ENCODE data around the gene DUS3L.

DUS3L gene

DNA sequence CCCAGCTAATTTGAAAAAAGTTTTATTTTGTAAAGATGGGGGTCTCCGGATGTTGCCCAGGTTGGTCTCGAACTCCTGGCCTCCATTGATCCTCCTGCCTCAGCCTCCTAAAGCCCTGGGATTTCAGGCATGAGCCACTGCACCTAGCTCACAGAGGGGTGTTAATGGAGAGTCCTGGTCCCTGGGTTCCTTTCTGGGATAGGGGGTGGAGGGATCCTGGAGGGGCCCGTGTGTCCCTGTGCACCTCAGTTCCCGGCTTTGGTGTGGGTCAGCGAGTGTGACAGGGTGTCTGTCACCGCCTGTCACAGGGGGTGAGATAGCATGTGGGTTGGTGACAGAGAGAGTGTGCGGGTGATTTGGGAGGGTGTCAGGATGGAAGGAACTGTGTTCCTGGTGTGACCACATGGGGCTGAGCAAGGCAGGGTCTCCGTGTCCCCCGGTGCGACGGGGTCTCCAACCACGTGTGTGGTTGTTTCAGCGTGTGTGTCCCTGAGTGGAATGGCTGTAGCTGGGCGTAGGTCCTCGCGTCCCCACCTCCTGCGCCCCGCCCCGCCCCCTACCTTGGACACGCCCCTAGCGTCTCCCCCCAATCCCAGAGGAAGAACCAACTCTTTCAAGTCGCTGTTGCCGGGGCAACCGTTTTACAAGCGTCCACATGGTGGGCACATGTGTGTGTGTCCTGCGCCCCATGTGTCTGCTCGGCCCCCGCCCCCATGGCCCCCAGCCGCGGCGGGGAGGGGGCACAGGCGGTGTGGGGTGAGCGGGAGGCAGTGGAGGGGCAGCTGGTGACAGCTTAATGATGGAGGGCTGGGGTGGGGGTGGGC, 11.0 kb upstream of the DUS3L start:
- ChIA-PET POLR2A (interaction anchor here (2.0 kb wide), 1 partner anchor 26 kb away, joined by 7 read pairs; no protein-coding TSS in a partner anchor), CTCF (interaction anchor here (2.6 kb wide), 1 partner anchor 220 kb away, joined by 48 read pairs; no protein-coding TSS in a partner anchor)
- TF ChIP-seq, protein P1, sequence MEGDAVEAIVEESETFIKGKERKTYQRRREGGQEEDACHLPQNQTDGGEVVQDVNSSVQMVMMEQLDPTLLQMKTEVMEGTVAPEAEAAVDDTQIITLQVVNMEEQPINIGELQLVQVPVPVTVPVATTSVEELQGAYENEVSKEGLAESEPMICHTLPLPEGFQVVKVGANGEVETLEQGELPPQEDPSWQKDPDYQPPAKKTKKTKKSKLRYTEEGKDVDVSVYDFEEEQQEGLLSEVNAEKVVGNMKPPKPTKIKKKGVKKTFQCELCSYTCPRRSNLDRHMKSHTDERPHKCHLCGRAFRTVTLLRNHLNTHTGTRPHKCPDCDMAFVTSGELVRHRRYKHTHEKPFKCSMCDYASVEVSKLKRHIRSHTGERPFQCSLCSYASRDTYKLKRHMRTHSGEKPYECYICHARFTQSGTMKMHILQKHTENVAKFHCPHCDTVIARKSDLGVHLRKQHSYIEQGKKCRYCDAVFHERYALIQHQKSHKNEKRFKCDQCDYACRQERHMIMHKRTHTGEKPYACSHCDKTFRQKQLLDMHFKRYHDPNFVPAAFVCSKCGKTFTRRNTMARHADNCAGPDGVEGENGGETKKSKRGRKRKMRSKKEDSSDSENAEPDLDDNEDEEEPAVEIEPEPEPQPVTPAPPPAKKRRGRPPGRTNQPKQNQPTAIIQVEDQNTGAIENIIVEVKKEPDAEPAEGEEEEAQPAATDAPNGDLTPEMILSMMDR (IDR thresholded peaks at IDR 0.05; ENCODE audit: control extremely low read depth, extremely low read depth, low read depth, missing control alignments) = no peak
- DNase-seq (ENCODE audit: extremely low spot score) = no peak

DNA sequence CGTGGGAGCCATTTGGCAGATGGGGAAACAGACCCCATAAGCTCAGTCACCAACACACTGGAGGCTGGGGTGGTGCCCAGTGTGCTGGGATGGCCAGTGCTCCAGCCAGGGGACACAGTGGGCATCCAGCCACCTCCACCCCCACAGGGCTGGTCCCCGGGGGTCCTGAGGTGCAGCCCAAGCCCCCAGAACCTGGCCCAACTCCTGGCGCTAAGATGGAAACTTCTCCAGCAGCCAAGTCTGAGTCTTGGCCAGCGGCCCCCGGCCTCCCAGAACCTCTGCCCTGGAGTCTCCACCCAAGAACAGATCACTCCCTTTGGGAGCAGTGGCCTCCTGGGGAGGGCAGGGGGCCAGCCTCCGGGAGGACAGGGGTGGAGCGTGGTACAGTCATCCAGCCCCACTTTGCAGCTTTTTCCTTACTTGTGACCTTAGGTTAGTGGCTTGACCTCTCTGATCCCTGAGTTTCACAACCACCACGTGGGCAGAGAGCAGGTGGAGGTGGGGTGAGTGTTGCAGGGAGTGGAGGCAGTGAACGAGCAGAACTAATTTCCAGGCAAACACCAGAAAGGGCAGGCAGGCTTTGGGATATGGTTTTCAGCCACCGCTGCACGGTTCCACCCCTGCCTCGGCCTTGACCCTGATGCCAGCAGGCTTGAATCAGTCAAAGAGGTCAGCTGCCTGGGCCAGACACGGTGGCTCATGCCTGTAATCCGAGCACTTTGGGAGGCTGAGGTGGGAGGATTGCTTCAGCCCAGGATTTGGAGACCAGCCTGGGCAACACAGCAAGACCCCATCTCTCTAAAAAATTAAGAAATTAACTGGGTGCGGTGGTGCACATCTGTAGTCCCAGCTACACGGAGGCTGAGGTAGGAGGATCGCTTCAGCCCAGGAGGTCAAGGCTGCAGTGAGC, 9.7 kb upstream of the DUS3L start:
- CTCF ChIA-PET = no interaction called here
- POLR2A ChIA-PET = interaction anchor here (2.0 kb wide), 1 partner anchor 28 kb away, joined by 7 read pairs; no protein-coding TSS in a partner anchor
- DNase-seq (ENCODE audit: extremely low spot score) = no peak
- TF ChIP-seq, protein P1 (IDR thresholded peaks at IDR 0.05; ENCODE audit: control extremely low read depth, extremely low read depth, low read depth, missing control alignments) = no peak

DNA sequence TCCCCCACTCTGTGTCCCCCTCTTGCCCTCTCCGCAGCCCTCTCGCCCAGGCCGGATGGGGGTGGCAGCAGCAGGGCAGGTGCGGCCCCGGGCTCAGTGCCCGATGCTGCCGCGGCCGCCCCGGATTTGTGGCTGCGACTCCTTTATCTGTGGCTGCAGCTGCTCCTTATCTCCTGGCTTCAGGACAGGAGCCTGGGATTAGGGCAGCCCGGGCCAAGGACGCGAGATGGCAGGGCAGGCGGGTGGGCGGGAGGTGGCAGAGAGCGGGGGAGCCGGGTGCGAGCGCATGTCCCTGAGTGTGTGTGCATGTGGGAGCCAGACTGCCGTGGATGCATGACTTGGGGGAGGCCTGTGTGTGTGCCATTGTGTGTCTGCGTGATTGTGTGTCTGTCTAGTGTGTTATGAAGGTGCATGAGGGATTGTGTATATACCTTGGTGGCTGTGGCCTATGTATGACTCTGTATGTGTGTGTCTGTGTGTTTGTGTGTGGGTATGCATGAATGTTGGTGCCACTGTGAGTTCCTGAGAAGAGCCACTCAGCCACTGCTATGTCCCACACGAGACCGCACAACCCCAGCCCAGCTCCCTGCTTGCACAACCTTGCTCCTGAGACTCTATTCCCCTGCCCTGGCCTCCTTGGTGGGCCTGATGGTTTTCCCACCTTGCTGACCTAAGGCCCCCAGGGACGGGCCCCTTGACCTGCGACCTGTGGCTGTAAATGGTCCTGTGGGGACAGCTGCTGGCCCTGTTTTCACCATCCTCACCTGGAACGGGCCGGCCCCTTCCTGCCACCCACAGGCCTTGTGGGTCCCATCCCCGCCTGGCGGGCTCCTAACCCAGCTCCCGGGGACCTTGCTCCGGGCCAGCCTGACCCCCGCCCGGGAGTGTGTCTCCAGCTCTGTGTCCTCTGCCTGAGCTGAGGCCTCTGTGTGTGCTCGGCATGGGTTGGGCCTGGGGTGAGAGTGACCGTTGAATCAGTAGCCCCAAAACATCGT, 8.6 kb upstream of the DUS3L start:
- TF ChIP-seq, protein P1 (IDR thresholded peaks at IDR 0.05; ENCODE audit: control extremely low read depth, extremely low read depth, low read depth, missing control alignments) = no peak
- no peak for DNase-seq (ENCODE audit: extremely low spot score)
- ChIA-PET POLR2A (interaction anchor here (2.0 kb wide), 1 partner anchor 29 kb away, joined by 7 read pairs; no protein-coding TSS in a partner anchor), CTCF (interaction anchor here (0.8 kb wide), 1 partner anchor 223 kb away, joined by 3 read pairs; no protein-coding TSS in a partner anchor)

DNA sequence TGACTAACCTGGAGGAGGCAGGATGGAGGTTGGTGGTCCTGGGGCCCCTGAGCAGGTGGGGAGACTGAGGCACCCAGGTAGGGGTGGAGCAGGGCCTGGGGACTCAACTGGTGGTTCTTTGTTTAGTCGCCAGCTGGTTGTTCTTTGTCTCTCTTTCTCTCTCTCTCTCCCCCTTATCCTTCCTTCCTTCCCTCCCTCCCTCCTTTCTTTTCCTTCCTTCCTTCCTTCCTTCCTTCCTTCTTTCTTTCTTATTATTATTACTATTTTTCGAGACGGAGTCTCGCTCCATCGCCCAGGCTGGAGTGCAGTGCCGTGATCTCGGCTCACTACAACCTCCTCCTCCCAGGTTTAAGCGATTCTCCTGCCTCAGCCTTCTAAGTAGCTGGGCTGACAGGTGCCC, 7.3 kb upstream of the DUS3L start:
- DNase-seq (ENCODE audit: extremely low spot score) = no peak
- ChIA-PET POLR2A (no interaction called here), CTCF (no interaction called here)
- TF ChIP-seq, protein P1 (IDR thresholded peaks at IDR 0.05; ENCODE audit: control extremely low read depth, extremely low read depth, low read depth, missing control alignments) = no peak

DNA sequence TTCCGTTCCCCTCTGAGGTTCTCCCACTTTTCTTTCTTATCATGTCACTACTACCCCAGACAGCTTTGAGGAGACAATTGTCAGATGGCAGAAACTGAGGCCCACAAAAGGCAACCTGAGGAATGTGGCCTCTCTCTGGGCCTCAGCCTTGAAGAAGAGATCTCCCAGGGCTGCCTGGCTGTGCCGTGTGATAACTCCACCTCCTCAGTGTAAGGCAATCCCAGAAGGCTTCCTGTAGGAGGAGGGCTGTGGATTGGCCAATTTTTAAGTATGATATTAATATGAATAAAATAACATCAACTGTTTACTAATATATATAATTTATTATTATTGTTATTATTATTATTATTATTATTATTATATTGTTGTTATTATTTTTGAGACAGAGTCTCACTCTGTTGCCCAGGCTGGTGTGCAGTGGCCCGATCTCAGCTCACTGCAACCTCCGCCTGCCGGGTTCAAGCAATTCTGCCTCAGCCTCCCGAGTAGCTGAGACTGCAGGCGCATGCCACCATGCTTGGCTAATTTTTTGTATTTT, 4.5 kb upstream of the DUS3L start:
- TF ChIP-seq, protein P1 (IDR thresholded peaks at IDR 0.05; ENCODE audit: control extremely low read depth, extremely low read depth, low read depth, missing control alignments) = no peak
- POLR2A ChIA-PET = no interaction called here
- no peak for DNase-seq (ENCODE audit: extremely low spot score)
- CTCF ChIA-PET = interaction anchor here (1.0 to 8.5 kb wide), 10 partner anchors 8 to 247 kb away, joined by 3 to 75 read pairs (median 3); partner anchors contain the start of gene NRTN
